ENCODE data around the gene LRRN4. TPM values are rescaled to one million over a fixed set of nuclear protein-coding genes. Genes with fewer than 3 reads are reported as not detected.

LRRN4 gene
- total RNA-seq, 2 donors from 2014 or later = 1.6 to 7.6 TPM

- 28 to 33% methylated on average over 4 of the region's 4 CpGs for WGBS, 2 experiments (ENCODE audit: insufficient coverage in 1 of 2, insufficient read length in 1 of 2)
- Mint-ChIP-seq H3K9me3 (no peaks in the 10 kb centered on the region), H3K4me3 (peak overlapping the region; percentile 91), H3K27me3 (ENCODE audit: insufficient read depth) (no peaks in the 10 kb centered on the region), H3K4me1 (peaks cover 17% of the 10 kb centered on the region), H3K36me3 (ENCODE audit: low read depth) (peaks cover 24% of the 10 kb centered on the region), H3K27ac (no peak overlapping the region)
- DNase-seq = no peak
- peaks cover 26% of the 10 kb centered on the region for H3K36me3 ChIP-seq (ENCODE audit: control insufficient read depth, insufficient read depth, low read length)
- peak overlapping the region; percentile 80 for H3K9ac ChIP-seq (ENCODE audit: extremely low read depth, low read length, poor library complexity, severe bottlenecking)
- H3K27ac ChIP-seq (ENCODE audit: low read depth, low read length) = no peak overlapping the region
- H3K4me3 ChIP-seq (ENCODE audit: low read length) = peak overlapping the region; percentile 98
- H3K4me1 ChIP-seq (ENCODE audit: control insufficient read depth, insufficient read depth, low read length) = no peaks in the 10 kb centered on the region
- no peaks in the 10 kb centered on the region for H3K9me3 ChIP-seq (ENCODE audit: control insufficient read depth, low read length)
- no peaks in the 10 kb centered on the region for H3K27me3 ChIP-seq (ENCODE audit: control insufficient read depth, insufficient read depth, low read length, poor library complexity, severe bottlenecking)
- TF ChIP-seq CTCF (conservative IDR thresholded peaks at IDR 0.05) = no peak
Measured at GRCh38 chr20:6007094-6007528, 46.7 kb downstream of the LRRN4 start.

- no peak for TF ChIP-seq CTCF (conservative IDR thresholded peaks at IDR 0.05)
- Mint-ChIP-seq H3K36me3 (ENCODE audit: low read depth) (peaks cover 18% of the 10 kb centered on the region), H3K9me3 (no peaks in the 10 kb centered on the region), H3K27me3 (ENCODE audit: insufficient read depth) (no peaks in the 10 kb centered on the region), H3K4me3 (peak overlapping the region; percentile 91), H3K27ac (peak overlapping the region; percentile 95), H3K4me1 (peaks cover 17% of the 10 kb centered on the region)
- Histone ChIP-seq H3K9me3 (ENCODE audit: control insufficient read depth, low read length) (no peaks in the 10 kb centered on the region), H3K4me1 (ENCODE audit: control insufficient read depth, insufficient read depth, low read length) (no peaks in the 10 kb centered on the region), H3K4me3 (ENCODE audit: low read length) (peak overlapping the region; percentile 98), H3K27ac (ENCODE audit: low read depth, low read length) (peak overlapping the region; percentile 71), H3K27me3 (ENCODE audit: control insufficient read depth, insufficient read depth, low read length, poor library complexity, severe bottlenecking) (no peaks in the 10 kb centered on the region), H3K36me3 (ENCODE audit: control insufficient read depth, insufficient read depth, low read length) (peaks cover 21% of the 10 kb centered on the region), H3K9ac (ENCODE audit: extremely low read depth, low read length, poor library complexity, severe bottlenecking) (peak overlapping the region; percentile 80)
- no peak for DNase-seq
- 0 to 1% methylated on average over 7 to 10 of the region's 10 CpGs for WGBS, 2 experiments (ENCODE audit: insufficient coverage in 1 of 2, insufficient read length in 1 of 2)
Measured at GRCh38 chr20:6006603-6006949, 47.3 kb downstream of the LRRN4 start.

- H3K4me1 ChIP-seq (ENCODE audit: control insufficient read depth, insufficient read depth, low read length) = no peaks in the 10 kb centered on the region
- no peak for TF ChIP-seq CTCF (conservative IDR thresholded peaks at IDR 0.05)
- Mint-ChIP-seq H3K4me3 (no peak overlapping the region), H3K9me3 (no peaks in the 10 kb centered on the region), H3K36me3 (ENCODE audit: low read depth) (peaks cover 11% of the 10 kb centered on the region), H3K4me1 (no peaks in the 10 kb centered on the region), H3K27ac (no peak overlapping the region), H3K27me3 (ENCODE audit: insufficient read depth) (no peaks in the 10 kb centered on the region)
- H3K9ac ChIP-seq (ENCODE audit: extremely low read depth, low read length, poor library complexity, severe bottlenecking) = no peak overlapping the region
- peaks cover 23% of the 10 kb centered on the region for H3K36me3 ChIP-seq (ENCODE audit: control insufficient read depth, insufficient read depth, low read length)
- no peaks in the 10 kb centered on the region for H3K27me3 ChIP-seq (ENCODE audit: control insufficient read depth, insufficient read depth, low read length, poor library complexity, severe bottlenecking)
- no peaks in the 10 kb centered on the region for H3K9me3 ChIP-seq (ENCODE audit: control insufficient read depth, low read length)
- WGBS, 2 experiments (ENCODE audit: insufficient coverage in 1 of 2, insufficient read length in 1 of 2) = 91 to 94% methylated on average over 8 of the region's 8 CpGs
- H3K27ac ChIP-seq (ENCODE audit: low read depth, low read length) = no peak overlapping the region
- no peak for DNase-seq
- H3K4me3 ChIP-seq (ENCODE audit: low read length) = no peak overlapping the region
Measured at GRCh38 chr20:6000871-6001270, 53.0 kb downstream of the LRRN4 start.
